A549 (cell line): ENCODE measurements around the gene ALCAM. TPM values are rescaled to one million over a fixed set of nuclear protein-coding genes. Genes with fewer than 3 reads are reported as not detected.

ENCODE experiments used
- ATAC-seq, 2 experiments: fragments of 200-7000 bp in 1 of 2; fragments of >200 bp in 1 of 2; cut with Nextera tagmentation in 1 of 2; cut with Tn5 transposase in 1 of 2; 3 replicates each; pipeline versions ENCODE4 v1.8.0 to v1.9.1; 2018 to 2020; ENCODE audit warnings: mild to moderate bottlenecking in 1 of 2, moderate library complexity in 1 of 2
- CTCF ChIA-PET: fragments of 300-600 bp; sonication (Branson Sonifier 250); formaldehyde crosslinking; extraction: SDS; loops from one replicate; lab custom pipeline; 2021; ENCODE audit warnings: antibody characterized with exemption, inconsistent platforms; lab: Yijun Ruan, JAX
- POLR2A ChIA-PET: fragments of 350-600 bp; formaldehyde crosslinking; extraction: SDS; loops from one replicate; lab custom pipeline; 2021; ENCODE audit warnings: antibody characterized with exemption, inconsistent platforms; lab: Yijun Ruan, JAX
- DNase-seq, 2 experiments: peaks; one replicate each; pipeline versions ENCODE4 v3.0.0 to v3.0.0-alpha.2; 2011 to 2016; ENCODE audit warnings: low read depth in 1 of 2, low spot score in 1 of 2
- FAIRE-seq: peaks from 2 replicates; lab custom pipeline; 2011; peaks lifted over from hg19 to GRCh38; lab: Jason Lieb, UNC
- H3K27ac ChIP-seq, 2 experiments: fragments of >200 bp; sonication (Bioruptor Twin); formaldehyde crosslinking; 3 replicates each; pipeline ENCODE4 v1.5.1; 2016 to 2017
- H3K4me1 ChIP-seq: fragments of >200 bp; sonication (Bioruptor Twin); formaldehyde crosslinking; 3 replicates; pipeline ENCODE4 v1.6.1; 2016
- H3K4me2 ChIP-seq: fragments of >200 bp; sonication (Bioruptor Twin); formaldehyde crosslinking; 3 replicates; pipeline ENCODE4 v1.6.1; 2016
- H3K4me3 ChIP-seq: fragments of >200 bp; sonication (Bioruptor Twin); formaldehyde crosslinking; 3 replicates; pipeline ENCODE4 v1.5.1; 2016
- H3K9me3 ChIP-seq: fragments of >200 bp; sonication (Bioruptor Twin); formaldehyde crosslinking; 3 replicates; pipeline ENCODE4 v1.6.1; 2016
- BHLHE40 ChIP-seq: IDR thresholded peaks from 2 replicates; pipeline ENCODE4 v1.6.1; 2012; ENCODE audit warnings: low read depth, low read length, inconsistent platforms
- CBX8 ChIP-seq: fragments of 200-600 bp; sonication (generic); IDR thresholded peaks from 2 replicates; pipeline ENCODE4 v1.6.1; 2016
- CHD4 ChIP-seq: fragments of 200-600 bp; sonication (generic); IDR thresholded peaks from 2 replicates; pipeline ENCODE4 v1.6.1; 2016; ENCODE audit warnings: antibody characterized with exemption, mild to moderate bottlenecking, borderline replicate concordance
- CTCF ChIP-seq: fragments of >200 bp; sonication (Bioruptor Twin); formaldehyde crosslinking; IDR thresholded peaks from 3 replicates; pipeline ENCODE4 v1.5.1; 2016
- EHF ChIP-seq: fragments of 250-450 bp; sonication (Bioruptor Pico); IDR thresholded peaks from 2 replicates; pipeline ENCODE4 v1.5.0; 2020; ENCODE audit warnings: mild to moderate bottlenecking
- ELK1 ChIP-seq: fragments of 150-350 bp; IDR thresholded peaks from 2 replicates; pipeline ENCODE4 v1.6.1; 2014; ENCODE audit warnings: low read depth, mild to moderate bottlenecking, low read length
- ESRRA ChIP-seq: fragments of 150-350 bp; IDR thresholded peaks from 2 replicates; pipeline ENCODE4 v1.6.1; 2014; ENCODE audit warnings: mild to moderate bottlenecking, low read length, borderline replicate concordance
- FOXS1 ChIP-seq: fragments of 250-450 bp; sonication (Bioruptor Pico); IDR thresholded peaks from 2 replicates; pipeline ENCODE4 v1.5.0; 2020; ENCODE audit warnings: mild to moderate bottlenecking, moderate library complexity
- HEYL ChIP-seq: fragments of 250-450 bp; sonication (Bioruptor Pico); IDR thresholded peaks from 2 replicates; pipeline ENCODE4 v1.8.0; 2021; ENCODE audit warnings: mild to moderate bottlenecking, moderate library complexity
- HOXA7 ChIP-seq: fragments of 250-450 bp; sonication (Bioruptor Pico); IDR thresholded peaks from 2 replicates; pipeline ENCODE4 v1.5.0; 2020; ENCODE audit warnings: mild to moderate bottlenecking, moderate library complexity
- HOXB5 ChIP-seq: fragments of 250-450 bp; sonication (Bioruptor Pico); IDR thresholded peaks from 2 replicates; pipeline ENCODE4 v1.5.0; 2020; ENCODE audit warnings: mild to moderate bottlenecking, moderate library complexity
- JUN ChIP-seq, 2 experiments: fragments of >200 bp; sonication (Bioruptor Twin); formaldehyde crosslinking; IDR thresholded peaks; 2 replicates in 1 of 2; 3 replicates in 1 of 2; pipeline ENCODE4 v1.6.1; 2016 to 2017
- KDM1A ChIP-seq: fragments of 200-600 bp; sonication (generic); IDR thresholded peaks from 2 replicates; pipeline ENCODE4 v1.6.1; 2016; ENCODE audit warnings: low read depth, mild to moderate bottlenecking
- KDM5A ChIP-seq: fragments of 200-600 bp; sonication (generic); IDR thresholded peaks from 2 replicates; pipeline ENCODE4 v1.6.1; 2016; ENCODE audit warnings: antibody characterized with exemption, mild to moderate bottlenecking
- MAZ ChIP-seq: fragments of 150-350 bp; IDR thresholded peaks from 2 replicates; pipeline ENCODE4 v1.6.1; 2014; ENCODE audit warnings: antibody characterized with exemption, low read depth, low read length, borderline replicate concordance
- MYC ChIP-seq: IDR thresholded peaks from 2 replicates; pipeline ENCODE4 v1.6.1; 2012; ENCODE audit warnings: mild to moderate bottlenecking, inconsistent platforms, low read length, improper control_type of control experiment, borderline replicate concordance
- NFE2L2 ChIP-seq: fragments of 150-350 bp; conservative IDR thresholded peaks from 2 replicates; pipeline ENCODE4 v1.6.1; 2014; ENCODE audit warnings: low read length
- NR3C1 ChIP-seq: fragments of >200 bp; sonication (Bioruptor Twin); formaldehyde crosslinking; IDR thresholded peaks from 3 replicates; pipeline ENCODE4 v1.6.1; 2017
- PHF8 ChIP-seq: fragments of 200-600 bp; sonication (generic); IDR thresholded peaks from 2 replicates; pipeline ENCODE4 v1.6.1; 2016; ENCODE audit warnings: low read depth, mild to moderate bottlenecking, antibody characterized with exemption, moderate library complexity, borderline replicate concordance
- POLR2AphosphoS2 ChIP-seq: conservative IDR thresholded peaks from 2 replicates; pipeline ENCODE4 v1.6.1; 2012; ENCODE audit warnings: low read length, improper control_type of control experiment, inconsistent platforms
- RARB ChIP-seq: fragments of 250-450 bp; sonication (Bioruptor Pico); IDR thresholded peaks from 2 replicates; pipeline ENCODE4 v1.8.0; 2021; ENCODE audit warnings: mild to moderate bottlenecking, moderate library complexity
- RFX5 ChIP-seq: fragments of 450-650 bp; IDR thresholded peaks from 2 replicates; pipeline ENCODE4 v1.7.1; 2014; ENCODE audit warnings: antibody characterized with exemption, mild to moderate bottlenecking, moderate library complexity
- RNF2 ChIP-seq: fragments of 200-600 bp; sonication (generic); IDR thresholded peaks from 2 replicates; pipeline ENCODE4 v1.6.1; 2016; ENCODE audit warnings: low read depth, mild to moderate bottlenecking, antibody characterized with exemption, moderate library complexity, borderline replicate concordance
- SREBF2 ChIP-seq: fragments of 450-650 bp; IDR thresholded peaks from 2 replicates; pipeline ENCODE4 v1.6.1; 2014; ENCODE audit warnings: mild to moderate bottlenecking, moderate library complexity
- USF2 ChIP-seq: fragments of 450-650 bp; IDR thresholded peaks from 2 replicates; pipeline ENCODE4 v1.6.1; 2014; ENCODE audit warnings: antibody characterized with exemption
- ZC3H11A ChIP-seq: fragments of 450-650 bp; IDR thresholded peaks from 2 replicates; pipeline ENCODE4 v1.6.1; 2014; ENCODE audit warnings: antibody characterized with exemption, mild to moderate bottlenecking
- ZFP36 ChIP-seq: fragments of 450-650 bp; IDR thresholded peaks from 2 replicates; pipeline ENCODE4 v1.6.1; 2014; ENCODE audit warnings: borderline replicate concordance; ENCODE audit not compliant: partially characterized antibody
- ZNF302 ChIP-seq: fragments of 250-450 bp; sonication (Bioruptor Pico); IDR thresholded peaks from 2 replicates; pipeline ENCODE4 v1.9.0; 2021; ENCODE audit warnings: inconsistent platforms, mild to moderate bottlenecking, moderate library complexity
- WGBS: methylation state at CpG from one replicate; pipeline ENCODE4 v1.1.6; 2017; ENCODE audit errors: missing lambda C conversion rate; 5-methylcytosine and 5-hydroxymethylcytosine counted together
- polyA plus RNA-seq, 4 experiments: library from polyadenylated mRNA; depleted of rRNA in 3 of 4; stranded (reverse); fragments of >200 nt; fragmentation: RNase III in 1 of 4; extraction: RNeasy Plus Mini Kit Qiagen cat#74134 plus additional on column Dnase treatment in 1 of 4; gene quantifications; 2 replicates in 3 of 4; 3 replicates in 1 of 4; pipeline ENCODE4 v1.2.3, GENCODE V29; 2011 to 2017

Gene ALCAM
- polyA plus RNA-seq, 2 of the 4 experiments (the other 2 are of a cell fraction), result 57.1 to 145 TPM

- Histone ChIP-seq H3K4me1 (no peaks in the 10 kb centered on the region), H3K9me3 (no peaks in the 10 kb centered on the region), H3K4me2 (no peak overlapping the region), H3K4me3 (no peak overlapping the region), H3K27ac (no peak overlapping the region)
- ATAC-seq (no peak), FAIRE-seq (no peak), DNase-seq (no peak)
- POLR2A ChIA-PET, result no interaction called here
- CTCF ChIA-PET, result no interaction called here
- TF ChIP-seq JUN (IDR thresholded peaks at IDR 0.05), result no peak
- TF ChIP-seq MYC, result no peak
- TF ChIP-seq CBX8, result no peak
- TF ChIP-seq ZNF302 (CRISPR knock-in tag), result no peak
- no peak for TF ChIP-seq RARB (CRISPR knock-in tag)
- TF ChIP-seq, all 56 proteins: peak for 0
Measured at GRCh38 chr3:105614288-105615030, 247.8 kb downstream of the ALCAM start.

GRCh38 chr3:105615814-105616213 lies 249.1 kb downstream of the ALCAM start:
- ChIA-PET CTCF (no interaction called here), POLR2A (no interaction called here)
- ATAC-seq, result no peak
- no peak overlapping the region for H3K4me2 ChIP-seq
- DNase-seq, result no peak
- H3K4me3 ChIP-seq, result no peak overlapping the region
- 63% methylated on average over 3 of the region's 3 CpGs for WGBS
- H3K27ac ChIP-seq, result no peak overlapping the region
- FAIRE-seq, result no peak
- H3K9me3 ChIP-seq, result no peaks in the 10 kb centered on the region
- no peaks in the 10 kb centered on the region for H3K4me1 ChIP-seq
- TF ChIP-seq KDM5A, result no peak
- no peak for TF ChIP-seq FOXS1
- TF ChIP-seq HOXA7 (CRISPR knock-in tag), result no peak
- no peak for TF ChIP-seq PHF8
- no peak for TF ChIP-seq POLR2AphosphoS2
- TF ChIP-seq CBX8, result no peak
- TF ChIP-seq KDM1A, result no peak

- CTCF ChIA-PET, result no interaction called here
- POLR2A ChIA-PET, result no interaction called here
- 35% methylated on average over 5 of the region's 5 CpGs for WGBS
- Histone ChIP-seq H3K9me3 (no peaks in the 10 kb centered on the region), H3K4me2 (no peak overlapping the region), H3K27ac (no peak overlapping the region), H3K4me1 (no peaks in the 10 kb centered on the region), H3K4me3 (no peak overlapping the region)
- TF ChIP-seq RFX5 (no peak), SREBF2 (no peak), MAZ (no peak), NFE2L2 (no peak)
- no peak for FAIRE-seq
- DNase-seq, result no peak
- no peak for ATAC-seq
Measured at GRCh38 chr3:105616374-105617121, 249.8 kb downstream of the ALCAM start.

- H3K27ac ChIP-seq, result no peak overlapping the region
- ATAC-seq (no peak), FAIRE-seq (no peak), DNase-seq (no peak)
- 82% methylated on average over 5 of the region's 5 CpGs for WGBS
- ChIA-PET CTCF (interaction anchor here (0.6 kb wide), 1 partner anchor 1113 kb away, joined by 3 read pairs; no protein-coding TSS in a partner anchor), POLR2A (no interaction called here)
- no peaks in the 10 kb centered on the region for H3K9me3 ChIP-seq
- no peak overlapping the region for H3K4me2 ChIP-seq
- H3K4me3 ChIP-seq, result no peak overlapping the region
- TF ChIP-seq ESRRA, result no peak
- TF ChIP-seq HEYL (CRISPR knock-in tag), result no peak
- TF ChIP-seq CTCF, result no peak
- TF ChIP-seq NR3C1, result no peak
- TF ChIP-seq BHLHE40, result no peak
- TF ChIP-seq ELK1, result no peak
- TF ChIP-seq USF2, result no peak
- no peak for TF ChIP-seq CHD4
- TF ChIP-seq RARB (CRISPR knock-in tag), result no peak
- TF ChIP-seq ZFP36, result no peak
- TF ChIP-seq MYC, result no peak
- no peak for TF ChIP-seq EHF (CRISPR knock-in tag)
- no peak for TF ChIP-seq ZC3H11A
- TF ChIP-seq HOXB5, result no peak
- TF ChIP-seq KDM5A, result no peak
- TF ChIP-seq RNF2, result no peak
- no peak for TF ChIP-seq FOXS1
- no peaks in the 10 kb centered on the region for H3K4me1 ChIP-seq
Measured at GRCh38 chr3:105618556-105618955, 251.8 kb downstream of the ALCAM start.
